Neural progenitor cell (in vitro differentiated cells): ENCODE data around the gene ARHGEF25. TPM values are rescaled to one million over a fixed set of nuclear protein-coding genes. Genes with fewer than 3 reads are reported as not detected.
"Not testable (repeated sequence)": the region's sequence is repeated elsewhere in the genome, so short reads cannot be mapped to it uniquely, and the experiment has no call there.

ENCODE experiments used
- DNase-seq: peaks from one replicate; pipeline ENCODE4 v3.0.0-alpha.2; 2016; ENCODE audit warnings: low spot score
- H2AFZ ChIP-seq: fragments of 200-600 bp; sonication (generic); replicated peaks from 2 replicates; pipeline ENCODE4 v1.6.1; 2016; ENCODE audit warnings: antibody characterized with exemption
- H3F3A ChIP-seq: fragments of 200-600 bp; sonication (generic); 2 replicates; pipeline ENCODE4 v1.6.1; 2016; ENCODE audit warnings: antibody characterized with exemption, low read depth
- H3K27ac ChIP-seq: fragments of 200-600 bp; sonication (generic); 2 replicates; pipeline ENCODE4 v1.5.1; 2016; ENCODE audit warnings: mild to moderate bottlenecking
- H3K27me3 ChIP-seq: fragments of 200-600 bp; sonication (generic); 2 replicates; pipeline ENCODE4 v1.6.1; 2016; ENCODE audit warnings: mild to moderate bottlenecking, moderate library complexity
- H3K36me3 ChIP-seq: fragments of 200-600 bp; sonication (generic); 2 replicates; pipeline ENCODE4 v1.5.1; 2016
- H3K4me1 ChIP-seq: fragments of 200-600 bp; sonication (generic); 2 replicates; pipeline ENCODE4 v1.6.1; 2016; ENCODE audit warnings: mixed run types
- H3K4me2 ChIP-seq: fragments of 200-600 bp; sonication (generic); 2 replicates; pipeline ENCODE4 v1.6.1; 2016
- H3K4me3 ChIP-seq: fragments of 200-600 bp; sonication (generic); 2 replicates; pipeline ENCODE4 v1.5.1; 2016
- H3K79me2 ChIP-seq: fragments of 200-600 bp; sonication (generic); 2 replicates; pipeline ENCODE4 v1.6.1; 2016; ENCODE audit warnings: low read depth
- H3K9ac ChIP-seq: fragments of 200-600 bp; sonication (generic); 2 replicates; pipeline ENCODE4 v1.6.1; 2016
- H3K9me3 ChIP-seq: fragments of 200-600 bp; sonication (generic); 2 replicates; pipeline ENCODE4 v1.5.1; 2016; ENCODE audit warnings: low read depth
- H4K20me1 ChIP-seq: fragments of 200-600 bp; sonication (generic); 2 replicates; pipeline ENCODE4 v1.6.1; 2016; ENCODE audit warnings: low read depth
- H3K27ac Mint-ChIP-seq: 3 replicates; pipeline ENCODE4 v1.8.0; 2021; ENCODE audit warnings: mixed read lengths
- H3K27me3 Mint-ChIP-seq: 2 replicates; pipeline ENCODE4 v1.8.0; 2022; ENCODE audit warnings: low read depth, mild to moderate bottlenecking, inconsistent platforms, moderate library complexity, mixed read lengths; ENCODE audit not compliant: insufficient read depth
- H3K36me3 Mint-ChIP-seq: 3 replicates; pipeline ENCODE4 v1.8.0; 2021; ENCODE audit warnings: mixed read lengths
- H3K4me1 Mint-ChIP-seq: 3 replicates; pipeline ENCODE4 v1.8.0; 2021; ENCODE audit warnings: mixed read lengths
- H3K4me3 Mint-ChIP-seq: 3 replicates; pipeline ENCODE4 v1.8.0; 2021; ENCODE audit warnings: mild to moderate bottlenecking, moderate library complexity, mixed read lengths
- H3K9me3 Mint-ChIP-seq: 3 replicates; pipeline ENCODE4 v1.8.0; 2020; ENCODE audit warnings: mixed read lengths
- CTCF ChIP-seq: fragments of 200-600 bp; sonication (generic); IDR thresholded peaks from 2 replicates; pipeline ENCODE4 v1.5.1; 2017; ENCODE audit warnings: antibody characterized with exemption, mild to moderate bottlenecking
- EZH2 ChIP-seq: fragments of 200-600 bp; sonication (generic); IDR thresholded peaks from 2 replicates; pipeline ENCODE4 v1.6.1; 2017; ENCODE audit warnings: antibody characterized with exemption, mild to moderate bottlenecking, moderate library complexity
- EZH2phosphoT487 ChIP-seq: fragments of 200-600 bp; sonication (generic); IDR thresholded peaks from 2 replicates; pipeline ENCODE4 v1.6.1; 2017; ENCODE audit warnings: antibody characterized with exemption
- total RNA-seq: library from RNA; depleted of rRNA; stranded (reverse); fragments of >200 nt; gene quantifications from 2 replicates; pipeline ENCODE4 v1.2.3, GENCODE V29; 2015; ENCODE audit warnings: low replicate concordance

Gene ARHGEF25
- total RNA-seq, 1 donor from 2014 or later, result 17.3 TPM

GRCh38 chr12:57641699-57642442 is 30.6 kb downstream of the ARHGEF25 start:
- H3K4me1 Mint-ChIP-seq, result no peaks in the 10 kb centered on the region
- no peak overlapping the region for H3K27ac Mint-ChIP-seq
- Histone ChIP-seq H3F3A (no peaks in the 10 kb centered on the region), H2AFZ (no peak overlapping the region), H3K9ac (no peak overlapping the region), H3K4me3 (no peak overlapping the region), H3K4me1 (no peaks in the 10 kb centered on the region), H3K27me3 (peaks cover 12% of the 10 kb centered on the region), H3K9me3 (peaks cover 14% of the 10 kb centered on the region), H3K4me2 (no peak overlapping the region), H4K20me1 (no peaks in the 10 kb centered on the region), H3K79me2 (no peaks in the 10 kb centered on the region), H3K36me3 (no peaks in the 10 kb centered on the region), H3K27ac (no peak overlapping the region)
- H3K36me3 Mint-ChIP-seq, result peaks cover 2% of the 10 kb centered on the region
- peaks cover 23% of the 10 kb centered on the region for H3K9me3 Mint-ChIP-seq
- peaks cover 3% of the 10 kb centered on the region for H3K27me3 Mint-ChIP-seq
- no peak for TF ChIP-seq EZH2
- TF ChIP-seq CTCF, result no peak
- no peak for TF ChIP-seq EZH2phosphoT487
- H3K4me3 Mint-ChIP-seq, result no peak overlapping the region
- DNase-seq, result no peak

- not testable (repeated sequence) for H3K27me3 Mint-ChIP-seq, H3K4me1 ChIP-seq, H3K79me2 ChIP-seq, H3K36me3 Mint-ChIP-seq, H4K20me1 ChIP-seq, H3K4me3 Mint-ChIP-seq, H3F3A ChIP-seq, H3K4me1 Mint-ChIP-seq, H3K36me3 ChIP-seq, H3K27ac Mint-ChIP-seq, H2AFZ ChIP-seq, H3K9ac ChIP-seq, H3K27ac ChIP-seq, H3K27me3 ChIP-seq, H3K4me3 ChIP-seq, H3K4me2 ChIP-seq
- H3K9me3 Mint-ChIP-seq, result peaks cover 20% of the 10 kb centered on the region
- H3K9me3 ChIP-seq, result peaks cover 14% of the 10 kb centered on the region
- DNase-seq, result peak; percentile 62
These were observed 34.9 kb downstream of the ARHGEF25 start for GRCh38 chr12:57645990-57646658.

GRCh38 chr12:57646659-57647049 is 35.4 kb downstream of the ARHGEF25 start:
- H3K9ac ChIP-seq, H3K4me1 Mint-ChIP-seq, H4K20me1 ChIP-seq, H3K4me2 ChIP-seq, DNase-seq, H3K4me3 Mint-ChIP-seq, H3K27me3 Mint-ChIP-seq, H2AFZ ChIP-seq, H3K36me3 Mint-ChIP-seq, H3K27me3 ChIP-seq, H3K36me3 ChIP-seq, H3K79me2 ChIP-seq, H3K27ac ChIP-seq, H3F3A ChIP-seq, H3K4me1 ChIP-seq, H3K4me3 ChIP-seq, H3K27ac Mint-ChIP-seq: not testable (repeated sequence)
- H3K9me3 Mint-ChIP-seq, result peaks cover 20% of the 10 kb centered on the region
- H3K9me3 ChIP-seq, result peaks cover 14% of the 10 kb centered on the region

GRCh38 chr12:57654042-57654441 is 42.8 kb downstream of the ARHGEF25 start:
- Histone ChIP-seq H3K9ac (no peak overlapping the region), H4K20me1 (no peaks in the 10 kb centered on the region), H3K27me3 (no peaks in the 10 kb centered on the region), H3K79me2 (no peaks in the 10 kb centered on the region), H3K9me3 (no peaks in the 10 kb centered on the region), H2AFZ (no peak overlapping the region), H3K27ac (no peak overlapping the region), H3K4me3 (no peak overlapping the region), H3K4me2 (no peak overlapping the region), H3F3A (no peaks in the 10 kb centered on the region), H3K4me1 (no peaks in the 10 kb centered on the region), H3K36me3 (no peaks in the 10 kb centered on the region)
- DNase-seq, result no peak
- peaks cover 7% of the 10 kb centered on the region for H3K27me3 Mint-ChIP-seq
- H3K27ac Mint-ChIP-seq, result no peak overlapping the region
- H3K4me3 Mint-ChIP-seq, result no peak overlapping the region
- peaks cover 20% of the 10 kb centered on the region for H3K9me3 Mint-ChIP-seq
- H3K4me1 Mint-ChIP-seq, result no peaks in the 10 kb centered on the region
- no peaks in the 10 kb centered on the region for H3K36me3 Mint-ChIP-seq
- TF ChIP-seq EZH2, result no peak
- no peak for TF ChIP-seq EZH2phosphoT487
- no peak for TF ChIP-seq CTCF
